ENCODE results near the gene MS4A4A. TPM values are rescaled to one million over a fixed set of nuclear protein-coding genes. Genes with fewer than 3 reads are reported as not detected.

MS4A4A gene
- total RNA-seq, 6 donors from 2014 or later = 10.2 to 68.1 (median 47.7) TPM

DNA sequence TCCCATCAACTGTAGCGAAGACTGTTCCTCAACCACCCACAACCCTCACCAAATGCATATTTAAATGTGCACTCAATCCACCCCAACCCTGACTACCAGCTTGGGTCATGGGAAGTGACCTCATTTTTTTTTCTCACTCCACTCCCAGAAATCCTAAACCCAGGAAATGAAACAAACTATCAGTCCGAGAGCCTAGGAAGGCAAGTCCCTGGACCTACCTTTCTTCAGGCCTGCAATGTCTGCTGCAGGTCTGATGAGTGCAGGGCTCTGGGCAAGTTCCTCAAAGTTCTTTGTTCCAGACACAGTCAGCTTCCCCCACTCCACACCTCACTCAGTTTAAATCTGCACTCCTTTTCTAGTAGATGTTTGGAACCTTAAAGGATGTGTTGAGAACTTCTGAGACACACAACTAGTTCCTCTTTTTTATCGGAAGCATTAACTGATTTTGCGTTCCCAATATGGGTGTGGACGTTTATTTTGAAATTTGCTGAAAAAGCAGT is 37.7 kb upstream of the MS4A4A start, which contains the start of gene MS4A4E:
Gene MS4A4E, minus strand, starts transcription at position 398 of the 500 bp plus-strand sequence. CDS start 13,082 bp downstream, outside the sequence.
- DNase-seq (no peak), ATAC-seq (ENCODE audit: low FRiP score in 2 of 2) (peak in 1 of 2 donors; percentile 64)
- Histone ChIP-seq H3K27ac (no peak within 1 kb of the TSS), H3K9me3 (no peaks in the 10 kb centered on the region), H3K4me1 (no peaks in the 10 kb centered on the region), H3K36me3 (no peaks in the 10 kb centered on the region), H3K4me3 (peak within 1 kb of the TSS in 1 of 4 donors; percentile 9), H3K27me3 (no peaks in the 10 kb centered on the region)
- TF ChIP-seq CTCF (IDR thresholded peaks at IDR 0.05) (no peak), EP300 (IDR thresholded peaks at IDR 0.05) (no peak), POLR2AphosphoS5 (IDR thresholded peaks at IDR 0.05) (no peak), POLR2A (IDR thresholded peaks at IDR 0.05) (no peak)
- WGBS, 2 donors = 74 to 82% methylated on average over 5 of the region's 5 CpGs

DNA sequence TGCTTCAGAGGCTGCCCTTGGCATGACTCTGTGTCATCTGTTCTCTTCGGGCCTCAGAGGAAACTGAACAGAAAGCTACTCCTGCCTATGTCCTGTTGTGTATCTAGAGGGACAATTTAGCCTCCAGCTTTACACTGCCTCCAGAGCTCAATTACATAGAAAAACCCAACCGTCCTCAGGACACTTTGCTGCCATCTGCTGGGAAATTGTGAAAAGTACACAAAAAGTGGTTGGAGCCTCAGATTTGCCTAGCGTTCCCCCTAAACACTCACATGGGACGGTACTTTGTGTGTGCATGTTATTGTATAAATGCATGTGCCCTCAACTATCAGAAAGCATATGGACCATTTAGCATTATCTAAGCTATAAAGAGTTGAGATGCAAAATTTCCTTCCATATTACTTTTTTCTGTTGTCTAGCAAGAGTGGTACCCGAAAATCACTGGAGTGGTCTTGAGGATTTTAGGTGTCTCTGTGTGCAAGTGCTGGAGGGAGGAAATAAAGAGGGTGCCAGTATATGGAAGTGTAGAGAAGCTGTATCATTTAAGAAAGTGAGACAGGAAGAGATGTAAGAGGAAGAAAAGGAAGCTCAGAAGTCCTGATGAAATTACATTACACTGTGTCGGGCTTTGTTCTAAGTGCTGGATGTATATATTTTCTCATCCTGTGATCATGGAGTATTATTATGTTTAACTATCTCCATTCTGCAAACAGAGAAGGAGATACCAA is 28.8 kb upstream of the MS4A4A start:
- Histone ChIP-seq H3K9me3 (peaks cover 0 to 11% (median 0%) of the 10 kb centered on the region in 4 donors), H3K36me3 (no peaks in the 10 kb centered on the region), H3K27me3 (no peaks in the 10 kb centered on the region), H3K4me1 (peaks cover 13 to 18% (median 16%) of the 10 kb centered on the region in 4 donors), H3K27ac (peak overlapping the region in 2 of 4 donors; percentile 27 to 46), H3K4me3 (no peak overlapping the region)
- DNase-seq (no peak), ATAC-seq (ENCODE audit: low FRiP score in 2 of 2) (peak in 1 of 2 donors; percentile 74)
- TF ChIP-seq EP300 (IDR thresholded peaks at IDR 0.05) (no peak), CTCF (IDR thresholded peaks at IDR 0.05) (peak in 4 of 6 experiments; percentile 39 to 47 (median 45))
- WGBS, 2 donors = 26 to 41% methylated on average over 6 of the region's 6 CpGs

DNA sequence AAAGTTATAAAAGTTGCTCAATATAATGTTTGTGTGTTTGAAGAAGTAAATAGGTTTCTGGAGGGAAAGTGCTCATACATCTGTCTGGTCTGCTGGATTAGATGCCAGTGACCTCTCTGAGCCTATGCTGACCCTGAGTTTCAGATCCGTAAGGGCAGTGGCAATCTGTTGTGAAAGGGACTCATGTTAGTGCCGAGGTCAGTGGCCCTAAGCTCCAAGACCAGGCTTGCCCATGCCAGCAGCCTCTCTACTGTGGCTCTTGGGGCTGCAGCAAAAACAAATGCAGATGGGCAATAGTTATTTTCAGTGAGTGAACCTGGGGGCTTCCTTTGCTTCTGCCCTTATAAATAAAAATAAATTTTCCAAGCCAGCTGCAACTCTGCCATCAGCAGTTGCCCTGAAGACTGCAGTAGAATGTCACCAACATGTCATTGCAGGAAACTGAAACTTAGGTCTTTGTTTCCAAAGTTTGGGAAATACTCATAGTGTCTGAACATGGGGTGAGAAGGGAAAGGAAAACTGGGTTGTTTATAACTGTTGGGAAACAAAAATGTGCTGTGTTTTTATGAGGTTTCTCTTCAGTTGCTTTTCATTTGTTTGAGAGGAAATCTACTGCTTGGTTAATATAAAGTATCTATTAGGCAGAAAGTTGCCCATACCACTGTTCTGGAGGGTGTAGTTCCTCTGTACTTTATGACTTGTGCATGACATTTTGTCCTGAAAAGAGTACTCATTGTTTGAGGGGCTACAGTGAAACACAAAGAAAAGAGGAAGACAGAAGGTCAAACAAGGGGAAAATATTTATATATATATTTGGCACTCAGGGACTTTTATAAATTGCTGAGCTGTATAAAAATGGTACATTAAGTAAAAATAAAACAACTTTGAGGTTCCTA is 28.0 kb upstream of the MS4A4A start:
- Histone ChIP-seq H3K4me3 (no peak overlapping the region), H3K36me3 (no peaks in the 10 kb centered on the region), H3K4me1 (peaks cover 13 to 18% (median 16%) of the 10 kb centered on the region in 4 donors), H3K9me3 (peaks cover 0 to 11% (median 0%) of the 10 kb centered on the region in 4 donors), H3K27me3 (no peaks in the 10 kb centered on the region), H3K27ac (peak overlapping the region; percentile 5 to 46 (median 32))
- DNase-seq (no peak), ATAC-seq (ENCODE audit: low FRiP score in 2 of 2) (peak in 1 of 2 donors; percentile 71)
- TF ChIP-seq EP300 (IDR thresholded peaks at IDR 0.05) (no peak), CTCF (IDR thresholded peaks at IDR 0.05) (no peak), POLR2A (IDR thresholded peaks at IDR 0.05) (no peak), POLR2AphosphoS5 (IDR thresholded peaks at IDR 0.05) (no peak)
- 40 to 45% methylated on average over 2 of the region's 2 CpGs for WGBS, 2 donors

DNA sequence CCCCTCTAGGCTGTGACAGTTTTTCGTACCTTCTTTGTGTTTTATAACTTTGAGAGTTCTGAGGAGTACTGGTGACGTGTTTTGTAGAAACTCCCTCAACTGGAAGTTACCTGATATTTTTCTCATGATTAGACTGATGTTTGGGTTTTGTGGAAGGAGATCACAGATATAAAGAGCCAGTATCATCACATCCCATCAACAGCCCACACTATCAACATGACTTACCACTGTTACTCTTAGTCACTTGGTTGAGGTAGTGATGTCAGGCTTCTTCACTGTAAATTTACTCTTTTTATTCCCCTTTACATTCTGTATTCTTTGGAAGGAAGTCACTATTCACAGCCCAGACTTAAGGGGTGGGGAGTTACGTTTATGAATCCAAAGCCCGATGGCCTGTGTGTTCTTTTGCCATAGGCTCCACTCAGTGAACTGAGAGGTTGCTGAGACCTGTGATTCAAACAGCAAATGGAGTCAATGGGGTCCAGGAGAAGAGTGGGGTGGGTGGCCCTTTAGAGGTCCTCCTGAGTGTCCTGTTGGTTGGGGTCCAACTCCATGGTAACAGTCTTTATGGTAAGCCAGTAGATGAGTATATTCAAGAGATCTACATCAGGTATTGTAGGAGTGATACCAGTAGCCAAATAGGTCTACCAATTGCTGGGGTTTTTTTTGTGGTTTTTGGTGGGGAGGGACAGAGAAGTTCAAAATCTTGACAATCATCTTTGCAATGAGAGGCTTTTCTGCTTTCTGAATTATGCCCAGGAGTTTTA is 22.3 kb upstream of the MS4A4A start:
- no peak for ATAC-seq (ENCODE audit: low FRiP score in 2 of 2)
- peaks cover 0 to 11% (median 0%) of the 10 kb centered on the region in 4 donors for H3K9me3 ChIP-seq
- 92 to 96% methylated on average over 4 of the region's 4 CpGs for WGBS, 2 donors
- TF ChIP-seq POLR2A (IDR thresholded peaks at IDR 0.05) (no peak), CTCF (IDR thresholded peaks at IDR 0.05) (no peak), EP300 (IDR thresholded peaks at IDR 0.05) (no peak), POLR2AphosphoS5 (IDR thresholded peaks at IDR 0.05) (no peak)
- no peaks in the 10 kb centered on the region for H3K27me3 ChIP-seq
- H3K36me3 ChIP-seq = no peaks in the 10 kb centered on the region
- no peak for DNase-seq
- H3K4me1 ChIP-seq = peaks cover 0 to 4% (median 2%) of the 10 kb centered on the region in 4 donors
- no peak overlapping the region for H3K27ac ChIP-seq
- no peak overlapping the region for H3K4me3 ChIP-seq
